HepG2 (cell line): Measurements from ENCODE around the gene CBX2. TPM values are rescaled to one million over a fixed set of nuclear protein-coding genes. Genes with fewer than 3 reads are reported as not detected.

Source experiments
- GATAD2A ChIP-seq: IDR thresholded peaks from 2 replicates; pipeline ENCODE4 v1.6.1; 2016
- KDM5B ChIP-seq: sonication (generic); formaldehyde crosslinking; IDR thresholded peaks from 2 replicates; pipeline ENCODE4 v1.4.0; 2020; ENCODE audit warnings: missing genetic modification reagents, mild to moderate bottlenecking, borderline replicate concordance
- KLF11 ChIP-seq: IDR thresholded peaks from 2 replicates; pipeline ENCODE4 v1.6.1; 2016; ENCODE audit warnings: missing compliant biosample characterization
- MED1 ChIP-seq: sonication (generic); formaldehyde crosslinking; IDR thresholded peaks from 2 replicates; pipeline ENCODE4 v1.4.0; 2020; ENCODE audit warnings: missing genetic modification reagents
- MLLT10 ChIP-seq: sonication (generic); formaldehyde crosslinking; IDR thresholded peaks from 2 replicates; pipeline ENCODE4 v1.4.0; 2020; ENCODE audit warnings: missing genetic modification reagents
- POLR2A ChIP-seq, 2 experiments: IDR thresholded peaks; 2 replicates each; pipeline ENCODE4 v1.6.1; 2011; ENCODE audit warnings: low read depth in 2 of 2, low read length in 2 of 2, mild to moderate bottlenecking in 1 of 2, moderate library complexity in 1 of 2; ENCODE audit not compliant: insufficient read depth in 1 of 2
- PRDM15 ChIP-seq: sonication (generic); formaldehyde crosslinking; IDR thresholded peaks from 2 replicates; pipeline ENCODE4 v1.4.0; 2020; ENCODE audit warnings: missing genetic modification reagents
- RAD21 ChIP-seq: fragments of 450-650 bp; formaldehyde crosslinking; IDR thresholded peaks from 2 replicates; pipeline ENCODE4 v1.5.0; 2020; ENCODE audit warnings: mild to moderate bottlenecking
- SIX4 ChIP-seq: sonication (generic); formaldehyde crosslinking; IDR thresholded peaks from 2 replicates; pipeline ENCODE4 v1.4.0; 2020; ENCODE audit warnings: missing genetic modification reagents
- SNAPC4 ChIP-seq: sonication (generic); formaldehyde crosslinking; IDR thresholded peaks from 2 replicates; pipeline ENCODE4 v1.4.0; 2020; ENCODE audit warnings: mild to moderate bottlenecking, missing genetic modification reagents
- ZBTB49 ChIP-seq: sonication (generic); formaldehyde crosslinking; IDR thresholded peaks from 2 replicates; pipeline ENCODE4 v1.4.0; 2020; ENCODE audit warnings: missing genetic modification reagents, borderline replicate concordance
- ZFYVE20 ChIP-seq: sonication (generic); formaldehyde crosslinking; IDR thresholded peaks from 2 replicates; pipeline ENCODE4 v1.8.0; 2023; ENCODE audit warnings: low read depth, mild to moderate bottlenecking, moderate library complexity, missing genetic modification reagents, borderline replicate concordance
- ZNF350 ChIP-seq: sonication (generic); formaldehyde crosslinking; IDR thresholded peaks from 2 replicates; pipeline ENCODE4 v1.4.0; 2020; ENCODE audit warnings: mild to moderate bottlenecking, low read depth, missing genetic modification reagents, borderline replicate concordance
- ZNF589 ChIP-seq: sonication (generic); formaldehyde crosslinking; conservative IDR thresholded peaks from 2 replicates; pipeline ENCODE4 v1.8.0; 2022; ENCODE audit warnings: mild to moderate bottlenecking, moderate library complexity, missing genetic modification reagents
- polyA plus RNA-seq, 8 experiments: library from polyadenylated mRNA; depleted of rRNA in 3 of 8; stranded (reverse) in 7 of 8; unstranded in 1 of 8; fragments of >200 nt; fragmentation: Illumina TruSeq in 4 of 8; extraction: Trizol in 4 of 8; gene quantifications; 2 replicates each; pipeline versions ENCODE4 v1.2.1 to v1.2.3, GENCODE V29; 2011 to 2016; ENCODE audit warnings: low read depth in 4 of 8, missing spikeins in 1 of 8, mixed read lengths in 1 of 8; ENCODE audit not compliant: insufficient read depth in 1 of 8
- total RNA-seq, 5 experiments: library from RNA; depleted of rRNA; stranded (reverse); fragments of >200 nt; fragmentation: Illumina TruSeq; extraction: Trizol; gene quantifications; 2 replicates each; pipeline ENCODE4 v1.2.3, GENCODE V29; 2016; ENCODE audit warnings: low read depth in 1 of 5
- TF ChIP-seq, protein P1 (sequence below): sonication (generic); formaldehyde crosslinking; IDR thresholded peaks from 2 replicates; pipeline ENCODE4 v1.8.0; 2022; ENCODE audit warnings: missing genetic modification reagents, mild to moderate bottlenecking, borderline replicate concordance

CBX2 gene
- total and polyA plus RNA-seq, 2 of the 13 experiments (the other 11 are each of a cell fraction or from before 2014, with no cell fraction given) = 14.5 to 31.1 TPM

DNA sequence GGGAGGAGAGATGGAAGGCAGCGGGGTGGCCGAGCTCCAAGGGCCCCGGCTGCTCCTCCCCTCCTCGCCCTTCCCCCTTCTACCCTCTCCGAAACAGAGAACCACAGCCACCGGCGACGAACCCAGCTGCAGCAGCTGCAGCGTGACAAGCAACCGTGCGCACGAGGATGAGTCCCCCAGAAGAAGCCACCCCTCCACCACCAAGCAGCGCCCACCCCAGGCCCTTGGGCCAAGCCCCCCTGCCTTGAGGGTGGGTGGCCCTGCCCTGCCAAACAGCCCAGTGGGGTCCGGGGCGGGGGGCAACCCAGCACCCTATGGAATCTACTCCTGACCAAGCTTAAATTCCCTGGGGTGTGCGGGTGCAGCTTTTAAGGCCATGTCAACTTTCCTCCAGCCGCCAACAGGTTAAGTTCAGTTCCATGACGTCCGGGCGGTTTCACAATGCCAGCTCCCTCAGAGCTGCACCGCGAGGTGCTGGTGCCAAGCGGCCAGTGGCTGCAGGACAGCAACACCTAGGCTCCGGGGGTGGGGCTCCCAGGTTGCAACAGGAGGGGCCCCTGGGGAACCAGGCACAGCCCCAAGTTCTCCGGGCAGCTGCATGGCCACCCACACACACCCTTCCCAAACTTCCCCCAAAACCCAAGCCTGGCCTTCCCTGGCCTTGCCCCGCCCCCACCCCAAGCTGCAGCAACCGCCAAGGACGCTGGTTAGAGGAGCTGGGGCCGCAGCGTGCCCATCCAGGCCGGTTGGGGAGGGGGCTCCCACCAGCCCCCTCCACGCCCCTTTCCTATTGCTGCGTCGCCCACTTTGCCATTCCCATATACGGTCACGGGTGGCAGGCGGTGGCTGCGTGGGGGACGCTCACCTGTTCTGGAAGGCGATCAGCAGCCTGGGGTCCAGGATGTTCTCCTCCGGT is 59.3 kb downstream of the CBX2 start (continued):
- TF ChIP-seq PRDM15 (CRISPR knock-in tag) = no peak
- peak in 1 of 2 experiments; percentile 58; a peak in 1 of 4 replicates for TF ChIP-seq POLR2A (IDR thresholded peaks at IDR 0.05; ENCODE audit: insufficient read depth in 1 of 2, low read depth in 2 of 2, low read length in 2 of 2)
- 0 out of 2 replicates have a peak, but pooled peaks have one; percentile 51 for TF ChIP-seq ZNF589 (CRISPR knock-in tag)
- no peak for TF ChIP-seq ZFYVE20 (CRISPR knock-in tag)
- TF ChIP-seq, protein P1, sequence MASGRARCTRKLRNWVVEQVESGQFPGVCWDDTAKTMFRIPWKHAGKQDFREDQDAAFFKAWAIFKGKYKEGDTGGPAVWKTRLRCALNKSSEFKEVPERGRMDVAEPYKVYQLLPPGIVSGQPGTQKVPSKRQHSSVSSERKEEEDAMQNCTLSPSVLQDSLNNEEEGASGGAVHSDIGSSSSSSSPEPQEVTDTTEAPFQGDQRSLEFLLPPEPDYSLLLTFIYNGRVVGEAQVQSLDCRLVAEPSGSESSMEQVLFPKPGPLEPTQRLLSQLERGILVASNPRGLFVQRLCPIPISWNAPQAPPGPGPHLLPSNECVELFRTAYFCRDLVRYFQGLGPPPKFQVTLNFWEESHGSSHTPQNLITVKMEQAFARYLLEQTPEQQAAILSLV (CRISPR knock-in tag) = no peak
- TF ChIP-seq GATAD2A (CRISPR knock-in tag) = peak; percentile 76
- TF ChIP-seq SIX4 (CRISPR knock-in tag) = no peak
- no peak for TF ChIP-seq ZBTB49 (CRISPR knock-in tag)
- no peak; the same call in 1 of the 2 replicates for TF ChIP-seq KLF11 (CRISPR knock-in tag)
- no peak for TF ChIP-seq ZNF350 (CRISPR knock-in tag)
- peak; percentile 56; the same call in 1 of the 2 replicates for TF ChIP-seq KDM5B (CRISPR knock-in tag)
- TF ChIP-seq RAD21 (CRISPR knock-in tag) = peak; percentile 63
- peak; percentile 32 for TF ChIP-seq MED1 (CRISPR knock-in tag)
- TF ChIP-seq SNAPC4 (CRISPR knock-in tag) = peak; percentile 37; the same call in 1 of the 2 replicates
- TF ChIP-seq MLLT10 = no peak
